Forelimb muscle (tissue), 1 donor: ENCODE data around the gene PTPRG. TPM values are rescaled to one million over a fixed set of nuclear protein-coding genes. Genes with fewer than 3 reads are reported as not detected.
"Not testable (repeated sequence)": the region's sequence is repeated elsewhere in the genome, so short reads cannot be mapped to it uniquely, and the experiment has no call there.

ENCODE experiments used
- DNase-seq: peaks from one replicate; pipeline ENCODE4 v3.0.0-alpha.2; 2013; ENCODE audit warnings: low read depth
- polyA plus RNA-seq: library from polyadenylated mRNA; unstranded; fragments of 120-200 nt; gene quantifications from one replicate; pipeline ENCODE4 v1.2.1, GENCODE V29; 2013; ENCODE audit not compliant: insufficient read length

PTPRG gene
- polyA plus RNA-seq, 1 donor, result 24.2 TPM

- no peak for DNase-seq
Observed at GRCh38 chr3:61996366-61996765, 435.0 kb downstream of the PTPRG start.

DNA sequence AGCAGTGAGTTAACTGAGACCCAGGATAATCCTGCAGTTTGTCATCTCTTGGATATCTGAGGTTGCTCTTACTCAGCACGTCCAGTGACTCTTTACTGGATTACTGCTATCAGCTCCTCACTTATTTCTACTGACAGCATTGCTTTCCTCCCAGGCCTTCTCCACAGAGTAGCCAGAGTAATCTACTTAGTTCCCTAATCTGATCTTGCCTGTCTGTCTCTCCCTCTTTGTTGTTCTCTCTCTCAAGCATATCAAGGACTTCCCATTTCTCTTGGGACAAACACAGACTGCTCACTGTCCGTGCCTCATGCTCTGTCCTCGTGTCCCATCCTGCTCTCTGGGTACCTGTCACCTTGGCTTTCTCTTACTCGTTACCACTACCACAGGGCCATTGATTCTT lies 435.7 kb downstream of the PTPRG start:
- no peak for DNase-seq

DNA sequence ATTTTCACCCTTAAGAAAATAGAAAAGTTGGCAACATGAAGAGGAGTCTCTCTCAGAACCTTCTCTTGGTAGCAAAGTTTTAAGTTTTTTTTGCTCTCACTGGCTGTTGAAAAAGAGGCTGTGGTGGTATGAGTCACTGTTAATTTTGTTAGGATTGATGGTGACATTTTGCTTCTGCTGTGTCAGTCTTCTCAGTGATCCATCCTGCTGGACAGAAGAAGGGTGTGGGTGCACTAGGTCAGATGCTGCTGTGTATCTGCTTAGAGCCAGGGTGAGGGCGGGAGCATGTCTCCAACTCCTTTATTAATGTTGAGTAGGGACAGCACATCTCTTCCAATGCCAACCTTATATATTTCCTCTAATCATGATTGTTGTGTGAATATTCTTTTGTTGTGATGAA lies 442.5 kb downstream of the PTPRG start:
- no peak for DNase-seq

DNA sequence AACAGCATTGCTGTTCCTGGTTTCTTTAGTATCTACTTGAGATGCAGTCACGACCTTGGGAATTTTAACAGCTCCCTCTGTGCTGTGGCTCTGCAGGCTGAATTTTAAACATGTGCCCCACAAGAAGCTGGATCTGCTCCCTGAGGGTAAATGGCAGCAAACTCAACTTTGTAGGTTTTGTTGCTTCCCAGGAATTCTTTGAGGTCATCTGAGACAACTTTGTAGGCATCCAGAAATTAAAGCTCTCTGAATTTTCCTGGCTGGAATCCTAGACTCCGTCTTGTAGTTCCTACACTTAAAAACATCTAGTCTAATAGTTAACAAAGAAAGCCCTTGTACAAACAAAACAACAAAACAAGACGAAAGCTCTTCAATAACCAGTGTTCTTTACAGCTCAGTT lies 445.7 kb downstream of the PTPRG start:
- DNase-seq, result peak; percentile 9

DNA sequence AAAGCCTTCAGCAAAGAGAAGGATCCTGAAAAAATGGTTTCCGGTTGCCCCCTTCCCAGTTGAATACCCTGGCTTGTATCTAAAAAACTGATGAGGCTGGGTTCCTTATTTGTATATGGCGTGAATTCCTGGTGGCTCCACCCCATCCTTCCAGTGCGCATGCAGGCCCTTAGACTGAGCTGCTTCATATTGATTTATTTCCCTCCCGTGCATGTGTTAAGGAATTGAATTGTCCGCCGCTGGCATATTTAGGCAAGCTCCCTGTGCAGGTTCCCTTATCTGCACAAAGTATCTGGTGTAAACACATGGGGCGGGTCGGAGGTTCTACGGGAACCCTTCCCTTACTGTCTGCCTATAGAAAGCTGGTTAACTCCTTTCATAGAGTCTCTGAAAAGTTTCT lies 449.6 kb downstream of the PTPRG start:
- no peak for DNase-seq

GRCh38 chr3:62011666-62012065 lies 450.3 kb downstream of the PTPRG start:
- DNase-seq, result no peak

- DNase-seq, result no peak
Observed at GRCh38 chr3:62013951-62014350, 452.6 kb downstream of the PTPRG start.

GRCh38 chr3:62015111-62015510 lies 453.7 kb downstream of the PTPRG start:
- DNase-seq, result no peak

DNA sequence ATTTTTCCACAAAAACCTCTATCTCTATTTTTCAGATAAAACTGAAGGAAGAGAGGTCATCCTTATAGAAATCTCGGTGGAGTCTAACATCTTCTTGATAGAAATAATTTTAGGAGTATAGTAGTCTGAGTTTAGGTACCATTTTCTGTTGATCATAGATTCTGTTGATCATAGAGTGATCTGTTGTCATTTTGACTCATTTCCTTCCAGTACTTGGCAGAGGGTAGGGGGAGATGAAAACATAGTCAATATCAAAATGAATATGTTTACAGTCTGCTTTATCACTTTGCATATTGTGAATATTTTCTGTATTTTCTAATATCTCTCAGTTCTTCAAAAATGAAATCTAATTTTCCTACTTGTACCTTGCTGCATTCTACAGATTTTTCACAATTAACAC lies 458.5 kb downstream of the PTPRG start:
- DNase-seq, result no peak

DNA sequence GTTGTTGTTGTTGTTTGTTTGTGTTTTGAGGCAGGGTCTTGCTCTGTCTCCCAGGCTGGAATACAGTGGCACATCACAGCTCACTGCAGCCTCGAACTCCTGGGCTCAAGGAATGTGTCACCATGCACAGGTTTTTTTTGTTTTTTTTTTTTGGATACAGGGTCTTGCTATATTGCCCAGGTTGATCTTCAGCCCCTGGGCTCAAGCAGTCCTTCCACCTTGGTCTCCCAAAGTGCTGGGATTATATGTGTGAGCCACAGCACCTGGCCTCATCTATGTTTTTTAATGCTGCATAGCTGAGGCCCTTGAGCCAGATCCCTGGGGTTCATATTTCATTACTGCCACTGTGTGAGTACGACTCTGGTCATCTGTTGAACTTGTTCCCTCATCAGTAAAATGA lies 459.3 kb downstream of the PTPRG start:
- no peak for DNase-seq

- DNase-seq, result no peak
Observed at GRCh38 chr3:62022312-62022711, 460.9 kb downstream of the PTPRG start.

GRCh38 chr3:62024882-62025281 lies 463.5 kb downstream of the PTPRG start:
- no peak for DNase-seq

- no peak for DNase-seq
Observed at GRCh38 chr3:62025913-62026312, 464.5 kb downstream of the PTPRG start.

DNA sequence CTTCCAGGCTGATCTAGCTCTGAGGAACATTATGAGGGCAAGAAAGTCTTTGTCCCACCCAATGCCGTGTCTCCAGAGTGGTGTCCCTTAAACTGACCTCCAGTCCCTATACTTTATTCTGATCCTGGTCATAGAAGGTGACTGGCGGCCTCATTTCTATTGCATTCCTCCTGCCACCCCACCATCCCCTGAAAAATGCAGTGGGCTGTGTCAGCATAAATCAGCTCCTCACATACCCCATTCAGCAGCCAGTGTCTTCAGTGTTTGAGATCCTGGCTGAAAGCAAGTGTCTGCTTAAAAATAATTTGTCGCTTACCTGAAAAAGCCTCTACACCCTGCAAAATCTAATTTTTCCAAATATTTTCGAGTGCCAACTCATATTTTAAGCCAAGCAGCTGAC lies 465.9 kb downstream of the PTPRG start:
- DNase-seq, result no peak

- DNase-seq, result no peak
Observed at GRCh38 chr3:62027796-62028195, 466.4 kb downstream of the PTPRG start.

DNA sequence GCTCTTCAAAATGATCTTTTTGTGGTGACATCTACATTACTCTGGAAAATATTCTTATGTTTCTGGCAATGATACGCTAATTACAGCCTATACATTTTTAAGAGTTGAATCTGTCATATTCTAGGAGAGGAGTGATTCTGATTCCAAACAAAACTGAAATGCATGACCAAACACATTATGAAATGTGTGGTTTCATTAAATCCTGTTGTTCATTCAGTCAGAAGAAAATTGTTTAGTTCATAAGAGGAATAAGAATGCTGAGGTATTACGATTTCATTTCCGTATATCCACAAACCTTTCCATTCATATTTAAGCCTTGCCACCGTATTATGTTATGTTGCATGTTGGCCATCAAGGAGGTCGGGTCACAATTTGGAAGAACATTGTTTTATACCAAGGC lies 466.9 kb downstream of the PTPRG start:
- no peak for DNase-seq

- DNase-seq, result no peak
Observed at GRCh38 chr3:62032738-62033137, 471.4 kb downstream of the PTPRG start.

DNA sequence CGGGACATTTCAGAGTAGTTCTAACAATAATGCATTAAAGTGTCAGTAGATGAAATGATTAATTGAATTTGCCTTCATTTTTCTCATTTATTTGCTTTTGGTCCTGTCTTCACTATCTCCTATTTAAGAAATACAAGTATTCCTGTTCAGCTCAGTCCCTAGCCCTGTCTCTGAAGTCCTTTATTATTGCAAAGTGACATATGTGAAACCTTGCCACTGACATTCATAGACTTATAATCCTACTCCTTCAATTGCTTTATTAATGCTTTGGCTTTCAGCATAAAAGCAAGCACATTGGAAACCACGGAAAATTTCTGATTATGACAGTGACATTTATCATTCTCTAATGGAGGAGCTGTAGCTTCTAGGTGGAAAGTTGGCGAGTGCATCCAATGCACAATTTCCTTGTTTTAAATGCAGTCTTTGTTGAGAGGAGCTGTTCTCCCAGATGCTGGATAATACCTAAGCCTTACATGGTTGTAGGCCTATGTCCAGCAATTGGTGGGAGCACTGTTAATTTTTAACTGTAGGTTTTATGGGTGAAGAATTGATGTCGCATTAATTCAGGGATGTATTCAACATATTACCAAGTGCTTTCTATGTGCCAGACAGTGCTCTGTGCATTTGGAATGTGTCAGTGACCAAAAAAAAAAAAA lies 474.2 kb downstream of the PTPRG start:
- no peak for DNase-seq

DNA sequence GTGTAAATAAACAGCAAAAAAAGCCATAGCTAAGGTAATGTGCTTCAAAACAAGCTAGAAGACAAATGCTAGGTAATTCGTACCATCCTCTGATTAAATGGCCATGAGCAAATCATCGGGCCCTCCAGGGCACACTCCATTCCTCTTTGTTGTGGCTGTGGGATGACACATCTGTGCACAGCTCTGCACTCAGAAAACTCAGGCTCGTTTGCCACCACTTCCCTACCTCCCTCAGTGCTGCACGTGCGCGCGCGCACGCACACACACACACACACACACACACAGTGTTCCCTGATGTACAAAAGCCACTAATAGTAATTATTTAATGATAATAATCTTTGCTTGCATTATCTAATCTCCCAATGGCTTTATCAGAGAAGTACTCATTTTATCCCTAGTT lies 475.4 kb downstream of the PTPRG start:
- no peak for DNase-seq

DNA sequence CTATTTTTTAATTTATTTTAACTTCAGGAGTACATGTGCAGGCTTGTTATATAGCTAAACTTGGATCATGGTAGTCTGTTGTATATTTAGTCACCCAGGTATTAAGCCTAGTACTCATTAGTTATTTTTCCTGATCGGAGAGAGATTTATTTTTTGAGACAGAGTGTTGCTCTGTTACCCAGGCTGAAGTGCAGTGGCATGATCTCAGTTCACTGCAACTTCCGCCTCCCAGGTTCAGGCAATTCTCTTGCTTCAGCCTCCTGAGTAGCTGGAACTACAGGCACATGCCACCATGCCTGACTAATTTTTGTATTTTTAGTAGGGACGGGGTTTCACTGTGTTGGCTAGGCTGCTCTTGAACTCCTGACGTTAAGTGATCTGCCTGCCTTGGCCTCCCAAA lies 477.4 kb downstream of the PTPRG start:
- not testable (repeated sequence) for DNase-seq

GRCh38 chr3:62039586-62039985 lies 478.2 kb downstream of the PTPRG start:
- peak; percentile 56 for DNase-seq

DNA sequence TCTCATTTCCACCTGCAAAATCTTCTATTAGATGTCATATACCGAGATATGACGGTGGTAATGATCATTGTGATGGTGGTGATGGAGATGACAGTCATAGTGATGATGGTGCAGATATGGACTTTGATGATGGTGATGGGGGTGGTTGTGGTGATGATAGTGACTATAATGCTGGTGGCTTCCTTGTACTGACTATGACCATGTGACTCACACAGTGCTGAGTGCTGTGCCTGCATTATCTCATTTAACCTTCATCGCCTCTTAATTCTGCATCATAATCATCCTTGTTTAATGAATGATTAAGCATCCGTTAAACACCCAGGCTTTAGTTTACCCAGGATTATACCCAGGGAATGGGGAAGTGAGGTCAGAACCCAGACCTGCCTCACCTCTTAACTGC lies 480.3 kb downstream of the PTPRG start:
- no peak for DNase-seq

DNA sequence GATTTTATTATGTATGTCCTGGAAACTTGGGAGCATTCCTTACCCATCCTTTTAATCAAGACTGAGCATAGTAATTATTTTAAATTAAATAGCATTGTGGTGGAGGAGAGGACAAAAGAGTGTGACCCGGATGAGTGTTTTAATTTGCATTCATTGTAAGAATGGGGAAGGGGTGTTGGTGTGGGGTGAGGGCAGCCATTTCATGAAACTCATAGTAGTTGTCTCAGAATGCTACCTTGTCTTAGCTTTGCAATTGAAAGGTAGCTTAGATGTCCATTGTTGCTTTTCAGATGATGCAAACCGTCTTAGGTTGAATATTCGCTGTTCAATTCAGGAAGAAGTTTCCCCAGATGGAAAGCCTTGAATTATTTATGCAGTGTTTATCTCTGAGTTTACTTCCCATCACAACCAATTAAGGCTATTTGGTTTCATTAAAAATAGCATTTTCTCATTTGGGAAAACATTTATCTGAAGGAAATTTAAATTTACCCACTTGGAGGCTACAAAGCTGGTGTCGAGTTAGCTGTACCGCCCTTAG lies 483.6 kb downstream of the PTPRG start:
- DNase-seq, result no peak

- DNase-seq, result no peak
Observed at GRCh38 chr3:62046326-62046725, 485.0 kb downstream of the PTPRG start.
